GM12874 (cell line): ENCODE data around the gene TNPO1.

Source experiments
- CTCF ChIP-seq: IDR thresholded peaks from 2 replicates; pipeline ENCODE4 v1.5.1; 2011; ENCODE audit warnings: low read depth, mild to moderate bottlenecking, control low read depth, low read length, moderate library complexity; ENCODE audit not compliant: insufficient read depth

Gene TNPO1

DNA sequence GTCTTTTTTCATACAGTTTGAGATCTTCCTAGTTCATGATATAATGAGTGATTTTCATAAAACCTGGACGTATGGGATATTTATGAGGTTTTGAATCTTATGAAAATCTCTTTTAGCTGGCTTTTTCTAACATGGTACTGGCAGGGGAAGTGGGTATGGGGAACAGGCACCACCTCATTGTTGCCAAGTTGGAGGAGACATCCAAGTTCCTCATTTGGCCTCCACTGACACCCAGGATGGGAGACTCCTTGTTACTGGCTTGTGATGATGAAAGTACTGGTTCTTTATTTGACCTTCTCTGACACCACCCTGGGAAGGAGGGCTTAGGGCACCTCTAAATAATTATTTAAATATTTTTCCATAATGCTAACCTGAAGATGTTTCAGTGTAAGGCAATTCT lies 4.0 kb upstream of the TNPO1 start:
- TF ChIP-seq CTCF: no peak

DNA sequence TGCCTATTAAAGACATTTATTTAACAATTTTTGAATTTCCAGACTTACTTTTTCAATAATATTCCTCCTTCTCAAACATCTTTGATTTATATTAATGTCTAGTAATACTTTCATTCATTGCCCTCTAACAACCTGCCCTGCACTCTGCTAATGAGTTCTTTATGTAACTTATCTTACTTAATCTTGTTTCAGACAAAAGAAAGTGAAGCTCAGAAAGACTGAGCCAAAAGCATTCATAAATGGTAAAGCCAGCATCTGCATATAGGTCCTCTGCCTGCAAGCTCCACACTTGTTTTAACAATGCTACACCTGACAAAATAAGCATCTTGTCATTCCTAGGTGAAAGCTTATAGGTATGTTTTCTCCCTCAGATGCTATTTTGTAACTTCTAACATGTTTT lies 2.4 kb upstream of the TNPO1 start:
- no peak for TF ChIP-seq CTCF

DNA sequence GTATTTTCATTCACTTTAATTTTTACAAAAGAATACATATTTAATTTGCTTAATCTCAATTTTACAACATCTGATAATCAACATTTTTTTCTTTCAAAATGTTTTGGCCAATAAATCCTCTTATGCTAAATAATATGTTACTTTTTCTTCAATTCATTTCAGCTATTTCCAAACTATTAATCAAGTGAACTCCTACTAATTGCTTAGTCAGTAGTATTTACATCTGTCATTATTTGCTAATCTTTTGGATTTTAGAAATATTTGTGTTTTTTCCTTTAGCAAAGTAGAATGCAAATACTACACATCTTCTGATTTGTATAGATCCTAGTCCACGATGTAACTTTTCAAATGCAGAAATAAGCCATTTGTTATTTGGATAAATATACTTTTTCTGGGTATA lies 1.6 kb upstream of the TNPO1 start:
- TF ChIP-seq CTCF: no peak

DNA sequence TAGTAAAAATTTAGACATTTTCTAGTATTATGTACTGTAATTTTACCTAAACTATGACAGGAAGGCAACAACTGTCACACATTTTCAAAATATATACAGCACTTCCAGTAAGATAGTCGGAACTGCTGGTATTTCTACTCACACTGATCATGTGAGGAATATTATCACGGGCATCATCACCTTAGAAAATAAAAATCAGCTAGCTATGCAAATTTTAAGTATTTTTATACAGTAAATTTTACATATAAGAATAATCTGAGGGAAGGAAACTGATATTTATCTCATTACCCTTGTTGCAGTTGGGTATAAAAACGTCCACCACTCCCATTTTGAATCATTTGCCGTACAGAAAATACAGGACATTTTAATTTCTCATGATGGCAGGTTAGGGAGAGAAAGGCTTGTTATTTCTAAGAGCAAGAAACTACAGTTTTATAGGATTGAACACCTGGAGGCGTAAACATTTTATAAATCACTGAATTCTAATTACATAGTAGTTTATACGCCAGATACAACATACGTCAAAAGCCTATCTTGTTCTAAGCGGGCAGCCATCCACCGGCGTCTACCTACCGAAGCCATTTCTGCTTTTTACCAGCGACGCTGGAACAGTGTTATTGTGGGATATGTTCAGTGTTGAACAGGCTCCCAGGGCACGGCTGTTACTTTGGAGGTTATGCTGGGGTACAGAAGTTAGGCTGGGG lies 729 bp upstream of the TNPO1 start:
- TF ChIP-seq CTCF: no peak

GRCh38 chr5:72817076-72817481 lies 618 bp downstream of the TNPO1 start:
- no peak for TF ChIP-seq CTCF

GRCh38 chr5:72817671-72818266 lies 1.3 kb downstream of the TNPO1 start:
- no peak for TF ChIP-seq CTCF

DNA sequence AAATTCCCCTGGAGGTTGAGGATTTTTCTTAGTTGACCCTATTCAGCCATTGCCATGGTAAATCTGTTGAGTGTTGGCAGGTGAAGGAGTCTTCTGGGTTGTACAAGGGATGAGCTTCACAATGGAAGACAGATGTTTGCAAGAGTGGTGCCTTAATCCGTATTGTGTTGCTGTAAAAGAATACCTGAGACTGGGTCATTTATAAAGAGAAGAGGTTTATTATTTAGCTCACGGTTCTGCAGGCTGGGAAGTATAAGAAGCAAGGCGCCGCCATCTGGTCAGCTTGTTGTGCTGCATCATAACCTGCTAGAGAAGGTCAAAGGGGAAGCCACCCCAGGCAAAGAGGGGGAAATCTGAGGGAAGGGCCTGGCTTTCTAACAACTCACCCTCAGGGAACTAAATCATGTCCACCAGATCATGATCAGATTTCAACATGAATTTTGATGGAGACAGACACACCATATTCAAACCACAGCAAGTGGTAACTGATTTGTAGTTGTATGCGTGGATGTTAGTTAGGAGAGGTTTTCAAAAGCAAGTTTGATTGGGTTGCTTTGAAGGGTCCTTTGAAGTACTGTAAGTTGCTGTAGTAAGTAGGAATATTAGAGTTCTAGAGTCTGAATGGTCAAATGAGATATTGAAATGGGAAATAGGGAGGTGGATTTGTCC lies 2.5 kb downstream of the TNPO1 start:
- peak; percentile 82 for TF ChIP-seq CTCF
